HEK293 (cell line): ENCODE measurements around the gene CHRDL1.

Experiments
- ATF2 ChIP-seq: fragments of 450-650 bp; formaldehyde crosslinking; IDR thresholded peaks from 2 replicates; pipeline ENCODE4 v1.5.1; 2016; ENCODE audit warnings: missing biosample characterization, missing genetic modification characterization, low read depth
- CTCF ChIP-seq: fragments of 450-650 bp; formaldehyde crosslinking; IDR thresholded peaks from 2 replicates; pipeline ENCODE4 v1.5.1; 2016; ENCODE audit warnings: missing biosample characterization, missing genetic modification characterization
- IKZF3 ChIP-seq: fragments of 450-650 bp; IDR thresholded peaks from 2 replicates; pipeline ENCODE4 v1.5.0; 2018; ENCODE audit warnings: missing biosample characterization, mild to moderate bottlenecking, missing genetic modification characterization, moderate library complexity
- KLF16 ChIP-seq: fragments of 450-650 bp; formaldehyde crosslinking; IDR thresholded peaks from 2 replicates; pipeline ENCODE4 v1.5.1; 2017; ENCODE audit warnings: missing biosample characterization, missing genetic modification characterization
- RBAK ChIP-seq: fragments of 450-650 bp; formaldehyde crosslinking; IDR thresholded peaks from 2 replicates; pipeline ENCODE4 v1.5.1; 2016; ENCODE audit warnings: missing biosample characterization, missing genetic modification characterization
- SP2 ChIP-seq: fragments of 450-650 bp; formaldehyde crosslinking; IDR thresholded peaks from 2 replicates; pipeline ENCODE4 v1.5.1; 2016; ENCODE audit warnings: missing biosample characterization, missing genetic modification characterization
- TRIM28 ChIP-seq: IDR thresholded peaks from 2 replicates; pipeline ENCODE4 v1.6.1; 2011; ENCODE audit warnings: low read length, control low read depth, borderline replicate concordance
- ZBTB7A ChIP-seq: fragments of 450-650 bp; formaldehyde crosslinking; IDR thresholded peaks from 2 replicates; pipeline ENCODE4 v1.5.1; 2016; ENCODE audit warnings: low read depth, missing biosample characterization, missing genetic modification characterization
- ZNF133 ChIP-seq: fragments of 450-650 bp; formaldehyde crosslinking; IDR thresholded peaks from 2 replicates; pipeline ENCODE4 v1.5.1; 2016; ENCODE audit warnings: missing biosample characterization, missing genetic modification characterization
- ZNF24 ChIP-seq: fragments of 450-650 bp; formaldehyde crosslinking; IDR thresholded peaks from 2 replicates; pipeline ENCODE4 v1.5.1; 2016; ENCODE audit warnings: missing biosample characterization, missing genetic modification characterization
- ZNF571 ChIP-seq: fragments of 450-650 bp; formaldehyde crosslinking; IDR thresholded peaks from 2 replicates; pipeline ENCODE4 v1.5.0; 2017; ENCODE audit warnings: missing biosample characterization, missing genetic modification characterization
- ZNF747 ChIP-seq: fragments of 450-650 bp; formaldehyde crosslinking; IDR thresholded peaks from 2 replicates; pipeline ENCODE4 v1.5.1; 2016; ENCODE audit warnings: missing biosample characterization, missing genetic modification characterization
- ZNF785 ChIP-seq: fragments of 450-650 bp; formaldehyde crosslinking; IDR thresholded peaks from 2 replicates; pipeline ENCODE4 v1.5.1; 2016; ENCODE audit warnings: missing biosample characterization, missing genetic modification characterization

- TF ChIP-seq ZNF747 (tag by site-specific recombination) (no peak), KLF16 (tag by site-specific recombination) (no peak), ZNF571 (no peak), RBAK (tag by site-specific recombination) (no peak), CTCF (tag by site-specific recombination) (no peak), ZNF785 (tag by site-specific recombination) (no peak), IKZF3 (tag by site-specific recombination) (no peak), ZNF133 (no peak), ZNF24 (no peak), ATF2 (tag by site-specific recombination) (no peak), TRIM28 (no peak), ZBTB7A (no peak), SP2 (no peak)
Measured at GRCh38 chrX:110803506-110803905, 7.9 kb upstream of the CHRDL1 start.
